Ascending aorta (tissue), 2 donors: ENCODE results near the gene HLTF. TPM values are rescaled to one million over a fixed set of nuclear protein-coding genes. Genes with fewer than 3 reads are reported as not detected.
A peak's percentile ranks its signal among the peaks of the same experiment; 100 is the strongest.

Source experiments
- DNase-seq, 2 donors: peaks; one replicate each; pipeline ENCODE4 v3.0.0-alpha.2; 2019; ENCODE audit warnings: low spot score in 2 of 2
- H3K27ac ChIP-seq, 2 donors: fragments of 200-600 bp; sonication (generic); one replicate each; pipeline ENCODE4 v1.5.1; 2016 to 2017; ENCODE audit warnings: mild to moderate bottlenecking in 1 of 2
- H3K27me3 ChIP-seq: fragments of 200-600 bp; sonication (generic); one replicate; pipeline ENCODE4 v1.5.1; 2017
- H3K36me3 ChIP-seq, 2 donors: fragments of 200-600 bp; sonication (generic); one replicate each; pipeline ENCODE4 v1.5.1; 2016
- H3K4me1 ChIP-seq, 2 donors: fragments of 200-600 bp; sonication (generic); one replicate each; pipeline ENCODE4 v1.5.1; 2016 to 2017; ENCODE audit warnings: mild to moderate bottlenecking in 1 of 2
- H3K4me3 ChIP-seq, 2 donors: fragments of 200-600 bp; sonication (generic); one replicate each; pipeline ENCODE4 v1.5.1; 2016 to 2017; ENCODE audit warnings: mild to moderate bottlenecking in 1 of 2
- H3K9me3 ChIP-seq, 2 donors: fragments of 200-600 bp; sonication (generic); one replicate each; pipeline ENCODE4 v1.5.1; 2016
- intact Hi-C: fragments of 100-400 bp; cut with DNase I; formaldehyde crosslinking; loops from one replicate; pipeline ENCODE4 v1.15.1; 2023
- total RNA-seq: library from RNA; depleted of rRNA; stranded (reverse); fragments of >200 nt; gene quantifications from one replicate; pipeline ENCODE4 v1.1.0, GENCODE V29; 2016
- TF ChIP-seq, protein P1 (sequence below), 3 experiments: fragments of 200-600 bp in 2 of 3; fragments of 450-650 bp in 1 of 3; sonication (generic) in 2 of 3; IDR thresholded peaks; one replicate each; pipeline ENCODE4 v1.5.1; 2016 to 2019; ENCODE audit warnings: antibody characterized with exemption in 3 of 3, mild to moderate bottlenecking in 1 of 3, moderate library complexity in 1 of 3

Gene HLTF, protein sequence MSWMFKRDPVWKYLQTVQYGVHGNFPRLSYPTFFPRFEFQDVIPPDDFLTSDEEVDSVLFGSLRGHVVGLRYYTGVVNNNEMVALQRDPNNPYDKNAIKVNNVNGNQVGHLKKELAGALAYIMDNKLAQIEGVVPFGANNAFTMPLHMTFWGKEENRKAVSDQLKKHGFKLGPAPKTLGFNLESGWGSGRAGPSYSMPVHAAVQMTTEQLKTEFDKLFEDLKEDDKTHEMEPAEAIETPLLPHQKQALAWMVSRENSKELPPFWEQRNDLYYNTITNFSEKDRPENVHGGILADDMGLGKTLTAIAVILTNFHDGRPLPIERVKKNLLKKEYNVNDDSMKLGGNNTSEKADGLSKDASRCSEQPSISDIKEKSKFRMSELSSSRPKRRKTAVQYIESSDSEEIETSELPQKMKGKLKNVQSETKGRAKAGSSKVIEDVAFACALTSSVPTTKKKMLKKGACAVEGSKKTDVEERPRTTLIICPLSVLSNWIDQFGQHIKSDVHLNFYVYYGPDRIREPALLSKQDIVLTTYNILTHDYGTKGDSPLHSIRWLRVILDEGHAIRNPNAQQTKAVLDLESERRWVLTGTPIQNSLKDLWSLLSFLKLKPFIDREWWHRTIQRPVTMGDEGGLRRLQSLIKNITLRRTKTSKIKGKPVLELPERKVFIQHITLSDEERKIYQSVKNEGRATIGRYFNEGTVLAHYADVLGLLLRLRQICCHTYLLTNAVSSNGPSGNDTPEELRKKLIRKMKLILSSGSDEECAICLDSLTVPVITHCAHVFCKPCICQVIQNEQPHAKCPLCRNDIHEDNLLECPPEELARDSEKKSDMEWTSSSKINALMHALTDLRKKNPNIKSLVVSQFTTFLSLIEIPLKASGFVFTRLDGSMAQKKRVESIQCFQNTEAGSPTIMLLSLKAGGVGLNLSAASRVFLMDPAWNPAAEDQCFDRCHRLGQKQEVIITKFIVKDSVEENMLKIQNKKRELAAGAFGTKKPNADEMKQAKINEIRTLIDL
- total RNA-seq, result 136 TPM

DNA sequence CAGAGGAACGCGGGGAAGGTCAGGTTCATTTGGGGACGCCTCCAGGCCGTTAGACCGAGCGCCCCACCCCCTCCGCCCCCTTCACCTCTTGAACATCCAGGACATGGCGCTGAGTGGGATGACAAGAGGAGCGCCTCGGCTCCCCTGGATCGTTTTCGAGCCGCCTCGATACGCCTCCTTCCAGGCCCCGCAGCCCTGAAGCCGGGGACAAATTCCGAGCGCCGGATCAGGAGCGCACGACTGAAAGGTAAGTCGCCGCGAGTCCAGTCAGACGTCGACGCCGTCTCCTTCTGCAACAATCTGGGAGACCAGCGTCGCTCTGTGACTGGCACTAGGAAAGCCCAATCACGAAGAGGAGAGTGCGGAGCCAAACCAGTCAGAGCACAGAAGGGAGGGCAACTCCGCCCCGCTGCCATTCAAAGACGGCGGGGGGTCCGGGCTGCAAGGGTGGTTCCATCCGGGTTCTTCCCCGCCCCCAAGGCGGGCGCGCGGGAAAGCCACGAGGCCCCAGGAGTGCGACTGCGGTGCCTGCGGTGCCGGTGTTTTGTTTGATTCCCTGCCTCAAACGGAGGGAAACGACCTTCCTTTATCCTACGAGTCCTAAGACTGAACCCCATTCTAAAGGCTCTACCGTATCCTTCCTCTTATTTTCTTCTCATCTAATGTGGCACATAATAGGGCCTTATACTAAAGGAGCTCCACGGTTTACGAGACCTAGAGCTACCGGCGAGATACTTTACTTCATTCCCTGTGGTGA lies at the start of gene HLTF:
Gene HLTF, minus strand, starts transcription at position 302 of the 757 bp plus-strand sequence. Its CDS starts 197 bp downstream, at position 105.
- Histone ChIP-seq H3K36me3 (peaks cover 0 to 4% of the 10 kb centered on the region in 2 donors), H3K9me3 (no peaks in the 10 kb centered on the region), H3K27me3 (no peaks in the 10 kb centered on the region), H3K4me3 (peak within 1 kb of the TSS; percentile 74 to 84), H3K4me1 (peaks cover 4 to 6% of the 10 kb centered on the region in 2 donors), H3K27ac (peak within 1 kb of the TSS; percentile 3 to 74)
- TF ChIP-seq, protein P1, sequence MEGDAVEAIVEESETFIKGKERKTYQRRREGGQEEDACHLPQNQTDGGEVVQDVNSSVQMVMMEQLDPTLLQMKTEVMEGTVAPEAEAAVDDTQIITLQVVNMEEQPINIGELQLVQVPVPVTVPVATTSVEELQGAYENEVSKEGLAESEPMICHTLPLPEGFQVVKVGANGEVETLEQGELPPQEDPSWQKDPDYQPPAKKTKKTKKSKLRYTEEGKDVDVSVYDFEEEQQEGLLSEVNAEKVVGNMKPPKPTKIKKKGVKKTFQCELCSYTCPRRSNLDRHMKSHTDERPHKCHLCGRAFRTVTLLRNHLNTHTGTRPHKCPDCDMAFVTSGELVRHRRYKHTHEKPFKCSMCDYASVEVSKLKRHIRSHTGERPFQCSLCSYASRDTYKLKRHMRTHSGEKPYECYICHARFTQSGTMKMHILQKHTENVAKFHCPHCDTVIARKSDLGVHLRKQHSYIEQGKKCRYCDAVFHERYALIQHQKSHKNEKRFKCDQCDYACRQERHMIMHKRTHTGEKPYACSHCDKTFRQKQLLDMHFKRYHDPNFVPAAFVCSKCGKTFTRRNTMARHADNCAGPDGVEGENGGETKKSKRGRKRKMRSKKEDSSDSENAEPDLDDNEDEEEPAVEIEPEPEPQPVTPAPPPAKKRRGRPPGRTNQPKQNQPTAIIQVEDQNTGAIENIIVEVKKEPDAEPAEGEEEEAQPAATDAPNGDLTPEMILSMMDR (IDR thresholded peaks at IDR 0.05), result no peak
- intact Hi-C loops, result loop anchor here (1.0 to 5.0 kb wide), 2 partner anchors 43 to 114 kb away; partner anchors contain the start of gene HPS3
- peak; percentile 86 to 97 for DNase-seq

DNA sequence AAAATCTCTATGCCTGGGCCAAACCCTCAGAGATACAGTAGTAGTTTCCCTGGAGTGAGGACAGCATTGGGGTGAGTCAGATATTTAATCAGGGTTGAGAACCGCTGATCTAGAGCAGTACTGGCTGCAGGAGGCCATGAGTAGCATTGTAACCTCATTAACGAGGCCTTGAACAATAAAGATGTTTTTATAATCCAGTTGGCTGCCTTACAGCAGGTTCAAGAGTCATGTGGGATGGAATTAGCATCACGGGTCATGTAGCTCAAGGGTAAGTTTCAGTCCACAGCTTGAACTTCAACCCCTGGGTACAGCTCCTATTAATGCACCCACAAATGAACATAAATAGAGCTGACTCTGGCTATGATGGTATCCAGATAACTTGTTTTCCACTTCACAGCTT lies 48.2 kb upstream of the HLTF start:
- H3K4me3 ChIP-seq, result no peak overlapping the region
- peaks cover 0 to 12% of the 10 kb centered on the region in 2 donors for H3K4me1 ChIP-seq
- H3K9me3 ChIP-seq, result no peaks in the 10 kb centered on the region
- DNase-seq, result no peak
- no peak overlapping the region for H3K27ac ChIP-seq
- intact Hi-C loops, result no loop called here
- H3K27me3 ChIP-seq, result no peaks in the 10 kb centered on the region
- TF ChIP-seq, protein P1 (IDR thresholded peaks at IDR 0.05), result no peak
- H3K36me3 ChIP-seq, result no peaks in the 10 kb centered on the region

DNA sequence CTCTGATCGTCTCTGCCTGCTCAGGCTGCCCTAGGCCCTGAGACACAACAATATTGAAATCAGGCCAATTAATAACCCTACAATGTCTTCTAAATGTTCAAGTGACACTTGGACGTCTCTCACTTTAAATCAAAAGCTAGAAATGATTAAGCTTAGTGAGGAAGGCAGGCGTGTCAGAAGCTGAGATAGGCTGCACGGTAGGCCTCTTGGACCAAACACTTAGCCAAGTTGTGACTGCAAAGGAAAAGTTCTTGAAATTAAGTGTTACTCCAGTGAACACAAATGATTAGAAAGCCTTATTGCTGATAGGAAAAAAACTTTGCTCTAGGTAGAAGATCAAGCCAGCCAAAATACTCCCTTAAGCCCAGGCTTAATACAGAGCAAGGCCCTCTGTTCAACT lies 45.3 kb upstream of the HLTF start:
- H3K4me1 ChIP-seq, result peaks cover 0 to 12% of the 10 kb centered on the region in 2 donors
- H3K27me3 ChIP-seq, result no peaks in the 10 kb centered on the region
- H3K4me3 ChIP-seq, result peak overlapping the region in 1 of 2 donors; percentile 94
- DNase-seq, result no peak
- no peaks in the 10 kb centered on the region for H3K9me3 ChIP-seq
- TF ChIP-seq, protein P1 (IDR thresholded peaks at IDR 0.05), result no peak
- no peaks in the 10 kb centered on the region for H3K36me3 ChIP-seq
- intact Hi-C loops, result no loop called here
- peak overlapping the region; percentile 48 to 89 for H3K27ac ChIP-seq

DNA sequence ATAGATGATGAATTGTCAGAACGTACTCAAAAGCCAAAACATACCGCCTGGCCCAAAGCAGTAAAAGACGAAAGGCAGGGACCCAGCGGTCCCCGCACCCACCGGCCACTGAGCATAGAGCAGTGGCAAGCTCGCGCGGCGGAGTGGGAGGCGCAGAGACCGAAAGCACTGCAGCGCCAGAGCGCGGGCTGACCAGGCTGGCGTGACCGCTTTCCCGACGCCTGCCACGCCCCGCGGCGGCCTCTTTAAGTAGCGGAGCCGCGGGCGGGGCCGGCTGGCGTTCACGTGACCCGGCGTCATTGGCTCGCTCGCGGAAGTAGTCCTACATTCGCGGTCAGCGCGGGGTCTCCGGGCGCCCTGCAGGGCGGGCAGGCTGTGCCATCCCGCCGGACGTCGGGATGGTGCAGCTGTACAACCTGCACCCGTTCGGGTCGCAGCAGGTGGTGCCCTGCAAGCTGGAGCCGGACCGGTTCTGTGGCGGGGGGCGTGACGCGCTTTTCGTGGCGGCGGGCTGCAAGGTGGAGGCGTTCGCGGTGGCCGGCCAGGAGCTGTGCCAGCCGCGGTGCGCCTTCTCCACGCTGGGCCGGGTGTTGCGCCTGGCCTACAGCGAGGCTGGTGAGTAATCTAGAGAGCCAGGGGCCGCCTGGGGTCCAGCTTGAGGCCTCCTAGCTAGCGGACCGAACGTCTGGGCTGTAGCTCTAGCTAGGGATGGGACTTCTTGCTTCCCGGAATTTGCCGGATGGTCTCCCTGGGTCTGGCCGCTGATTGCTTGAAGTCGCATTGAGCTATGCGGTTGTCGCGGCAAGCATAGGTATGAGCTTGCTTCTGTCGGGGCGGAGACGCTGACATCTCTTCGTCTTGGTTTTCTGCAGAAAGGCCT lies 43.2 kb upstream of the HLTF start, which contains the start of gene HPS3:
Gene HPS3, plus strand, starts transcription at position 313 of the 880 bp plus-strand sequence. Its CDS starts 86 bp downstream, at position 399.
- intact Hi-C loops, result loop anchor here (1.0 to 10.0 kb wide), 4 partner anchors 43 to 343 kb away; partner anchors contain the start of genes HLTF, TM4SF1 and TM4SF4
- H3K27ac ChIP-seq, result peak within 1 kb of the TSS; percentile 87 to 89
- H3K9me3 ChIP-seq, result no peaks in the 10 kb centered on the region

More for the DNA sequence above, 43.2 kb upstream of the HLTF start, which contains the start of gene HPS3:
- Histone ChIP-seq H3K27me3 (no peaks in the 10 kb centered on the region), H3K36me3 (no peaks in the 10 kb centered on the region), H3K4me3 (peak within 1 kb of the TSS; percentile 73 to 94), H3K4me1 (peaks cover 0 to 12% of the 10 kb centered on the region in 2 donors)
- peak; percentile 76 to 96 for DNase-seq
- TF ChIP-seq, protein P1 (IDR thresholded peaks at IDR 0.05), result peak in 1 of 3 experiments; percentile 22
